ENCODE data around the gene MAFG. TPM values are rescaled to one million over a fixed set of nuclear protein-coding genes. Genes with fewer than 3 reads are reported as not detected.

MAFG gene
- total RNA-seq, 1 donor, result 32.6 TPM

- peaks cover 18% of the 10 kb centered on the region for H4K20me1 ChIP-seq (ENCODE audit: insufficient read depth, low read length)
- TF ChIP-seq CTCF (IDR thresholded peaks at IDR 0.05; ENCODE audit: extremely low read depth, low read depth, low read length), result no peak
- no peak overlapping the region for H3K27ac ChIP-seq (ENCODE audit: low read depth, low read length)
- no peaks in the 10 kb centered on the region for H3K27me3 ChIP-seq (ENCODE audit: insufficient read depth, low read length)
- no peaks in the 10 kb centered on the region for H3K9me3 ChIP-seq (ENCODE audit: low read depth, low read length)
- no peak overlapping the region for H2AFZ ChIP-seq (ENCODE audit: low read length)
- H3K79me2 ChIP-seq (ENCODE audit: insufficient read depth, low read length), result peaks cover 6% of the 10 kb centered on the region
- H3K4me3 ChIP-seq (ENCODE audit: insufficient read depth, low read length), result no peak overlapping the region
- DNase-seq (ENCODE audit: insufficient read length, low spot score, missing footprints), result no peak
- H3K36me3 ChIP-seq (ENCODE audit: insufficient read depth, low read length), result peaks cover 12% of the 10 kb centered on the region
- H3K4me1 ChIP-seq (ENCODE audit: insufficient read depth, low read length), result peaks cover 11% of the 10 kb centered on the region
- H3K4me2 ChIP-seq (ENCODE audit: insufficient read depth, low read length), result no peak overlapping the region
Measured at GRCh38 chr17:81933178-81933699, 5.7 kb upstream of the MAFG start.

GRCh38 chr17:81932333-81932983 lies 4.9 kb upstream of the MAFG start:
- Histone ChIP-seq H4K20me1 (ENCODE audit: insufficient read depth, low read length) (peaks cover 18% of the 10 kb centered on the region), H3K79me2 (ENCODE audit: insufficient read depth, low read length) (peaks cover 6% of the 10 kb centered on the region), H3K9me3 (ENCODE audit: low read depth, low read length) (no peaks in the 10 kb centered on the region), H2AFZ (ENCODE audit: low read length) (no peak overlapping the region), H3K27ac (ENCODE audit: low read depth, low read length) (no peak overlapping the region), H3K4me1 (ENCODE audit: insufficient read depth, low read length) (peaks cover 12% of the 10 kb centered on the region), H3K4me3 (ENCODE audit: insufficient read depth, low read length) (no peak overlapping the region), H3K4me2 (ENCODE audit: insufficient read depth, low read length) (no peak overlapping the region), H3K27me3 (ENCODE audit: insufficient read depth, low read length) (no peaks in the 10 kb centered on the region), H3K36me3 (ENCODE audit: insufficient read depth, low read length) (peaks cover 12% of the 10 kb centered on the region)
- TF ChIP-seq CTCF (IDR thresholded peaks at IDR 0.05; ENCODE audit: extremely low read depth, low read depth, low read length), result no peak
- DNase-seq (ENCODE audit: insufficient read length, low spot score, missing footprints), result no peak

GRCh38 chr17:81931557-81932332 lies 4.2 kb upstream of the MAFG start:
- Histone ChIP-seq H4K20me1 (ENCODE audit: insufficient read depth, low read length) (peaks cover 18% of the 10 kb centered on the region), H2AFZ (ENCODE audit: low read length) (no peak overlapping the region), H3K36me3 (ENCODE audit: insufficient read depth, low read length) (peaks cover 12% of the 10 kb centered on the region), H3K27me3 (ENCODE audit: insufficient read depth, low read length) (no peaks in the 10 kb centered on the region), H3K4me1 (ENCODE audit: insufficient read depth, low read length) (peaks cover 10% of the 10 kb centered on the region), H3K4me2 (ENCODE audit: insufficient read depth, low read length) (no peak overlapping the region), H3K27ac (ENCODE audit: low read depth, low read length) (no peak overlapping the region), H3K79me2 (ENCODE audit: insufficient read depth, low read length) (peaks cover 9% of the 10 kb centered on the region), H3K4me3 (ENCODE audit: insufficient read depth, low read length) (no peak overlapping the region), H3K9me3 (ENCODE audit: low read depth, low read length) (no peaks in the 10 kb centered on the region)
- peak; percentile 85 for DNase-seq (ENCODE audit: insufficient read length, low spot score, missing footprints)
- no peak for TF ChIP-seq CTCF (IDR thresholded peaks at IDR 0.05; ENCODE audit: extremely low read depth, low read depth, low read length)

DNA sequence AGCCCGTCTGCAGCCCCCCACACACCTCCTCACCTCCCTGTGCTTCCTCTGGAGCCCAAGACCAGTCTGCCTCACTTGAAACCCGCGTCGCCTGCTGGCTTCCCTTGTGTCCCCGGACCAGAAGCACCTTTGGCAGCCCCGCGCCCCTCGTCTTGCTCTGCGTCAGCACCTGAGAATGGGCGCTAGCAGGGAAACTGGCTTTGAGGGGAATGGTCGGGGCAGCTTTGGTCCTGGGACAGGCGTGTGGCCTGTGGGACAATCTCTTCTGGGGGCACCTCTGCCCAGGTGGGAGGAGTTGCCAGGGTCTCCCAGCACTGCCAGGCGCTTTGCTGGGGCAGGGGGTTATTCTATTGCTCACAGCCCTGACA lies 3.6 kb upstream of the MAFG start:
- H3K9me3 ChIP-seq (ENCODE audit: low read depth, low read length), result no peaks in the 10 kb centered on the region
- peaks cover 12% of the 10 kb centered on the region for H3K36me3 ChIP-seq (ENCODE audit: insufficient read depth, low read length)
- no peak for DNase-seq (ENCODE audit: insufficient read length, low spot score, missing footprints)
- H3K4me1 ChIP-seq (ENCODE audit: insufficient read depth, low read length), result peaks cover 9% of the 10 kb centered on the region
- TF ChIP-seq CTCF (IDR thresholded peaks at IDR 0.05; ENCODE audit: extremely low read depth, low read depth, low read length), result no peak
- H3K79me2 ChIP-seq (ENCODE audit: insufficient read depth, low read length), result peaks cover 10% of the 10 kb centered on the region
- H3K27me3 ChIP-seq (ENCODE audit: insufficient read depth, low read length), result no peaks in the 10 kb centered on the region
- no peak overlapping the region for H2AFZ ChIP-seq (ENCODE audit: low read length)
- no peak overlapping the region for H3K4me3 ChIP-seq (ENCODE audit: insufficient read depth, low read length)
- H3K4me2 ChIP-seq (ENCODE audit: insufficient read depth, low read length), result no peak overlapping the region
- no peak overlapping the region for H3K27ac ChIP-seq (ENCODE audit: low read depth, low read length)
- peaks cover 20% of the 10 kb centered on the region for H4K20me1 ChIP-seq (ENCODE audit: insufficient read depth, low read length)
